HUES6 (cell line): ENCODE measurements around the gene ZFP1.

ENCODE experiments used
- H3K27ac ChIP-seq: 2 replicates; pipeline ENCODE4 v1.7.0; 2013; ENCODE audit warnings: low read depth, mild to moderate bottlenecking, low read length, inconsistent platforms
- H3K27me3 ChIP-seq: 2 replicates; pipeline ENCODE4 v1.6.1; 2013; ENCODE audit warnings: low read length; ENCODE audit not compliant: control insufficient read depth, insufficient read depth
- H3K36me3 ChIP-seq: 2 replicates; pipeline ENCODE4 v1.6.1; 2013; ENCODE audit warnings: low read length; ENCODE audit not compliant: control insufficient read depth, insufficient read depth
- H3K4me1 ChIP-seq: 2 replicates; pipeline ENCODE4 v1.6.1; 2013; ENCODE audit warnings: low read length; ENCODE audit not compliant: control insufficient read depth, insufficient read depth
- H3K4me3 ChIP-seq: 2 replicates; pipeline ENCODE4 v1.5.1; 2013; ENCODE audit warnings: low read depth, low read length
- H3K9ac ChIP-seq: one replicate; pipeline ENCODE4 v1.6.1; 2013; ENCODE audit warnings: mild to moderate bottlenecking, low read length
- H3K9me3 ChIP-seq: 2 replicates; pipeline ENCODE4 v1.6.1; 2013; ENCODE audit warnings: low read depth, low read length; ENCODE audit not compliant: control insufficient read depth, insufficient read depth

ZFP1 gene

DNA sequence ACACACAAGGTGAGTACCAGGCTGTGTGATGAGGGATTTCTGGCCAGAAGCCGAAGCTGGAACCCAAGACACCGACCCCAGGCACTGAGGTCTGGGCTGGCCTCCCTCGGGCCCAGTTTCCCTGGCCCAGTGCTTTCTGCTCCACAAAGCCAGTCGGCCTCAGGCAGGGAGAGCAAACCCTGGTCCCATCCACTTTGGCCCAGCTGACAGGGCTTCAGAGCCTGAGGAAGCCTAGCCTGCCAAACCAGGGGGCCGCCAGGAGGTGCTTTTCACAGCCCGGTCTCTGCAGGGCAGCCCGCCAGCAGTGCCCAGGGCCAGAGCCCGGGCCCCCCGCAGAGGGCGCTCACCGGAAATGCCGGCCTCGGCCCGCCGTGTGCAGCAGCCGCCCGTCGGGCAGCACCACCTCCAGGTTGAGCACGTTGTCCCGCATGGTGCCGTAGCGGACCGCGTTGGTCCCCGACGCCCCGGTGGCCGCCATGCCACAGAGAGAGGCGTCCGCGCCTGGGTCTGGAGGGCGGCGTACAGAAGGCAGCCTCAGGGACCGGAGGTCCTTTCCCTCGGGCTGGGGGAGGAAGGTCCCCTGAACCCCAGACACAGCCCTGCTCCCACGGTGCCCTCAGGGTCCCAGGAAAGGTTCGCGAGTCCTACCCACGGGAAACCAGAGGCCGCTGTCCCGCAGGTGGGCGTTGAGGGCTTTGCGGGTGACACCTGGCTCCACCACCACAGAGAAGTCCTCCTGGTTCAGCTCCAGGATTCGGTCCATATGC is 34.0 kb upstream of the ZFP1 start:
- H3K27ac ChIP-seq, result no peak overlapping the region
- peaks cover 64% of the 10 kb centered on the region for H3K4me1 ChIP-seq
- H3K36me3 ChIP-seq, result no peaks in the 10 kb centered on the region; the same call in 1 of the 2 replicates
- no peak overlapping the region for H3K4me3 ChIP-seq
- no peak overlapping the region for H3K9ac ChIP-seq
- H3K27me3 ChIP-seq, result no peaks in the 10 kb centered on the region
- no peaks in the 10 kb centered on the region for H3K9me3 ChIP-seq

GRCh38 chr16:75114946-75115825 is 33.1 kb upstream of the ZFP1 start:
- Histone ChIP-seq H3K9me3 (no peaks in the 10 kb centered on the region), H3K36me3 (no peaks in the 10 kb centered on the region; the same call in 1 of the 2 replicates), H3K27ac (no peak overlapping the region), H3K4me1 (peaks cover 61% of the 10 kb centered on the region), H3K27me3 (no peaks in the 10 kb centered on the region), H3K4me3 (no peak overlapping the region), H3K9ac (no peak overlapping the region)

GRCh38 chr16:75116081-75116910 is 32.0 kb upstream of the ZFP1 start, which contains the start of gene LDHD:
Gene LDHD (minus strand): TSS chr16:75116780. CDS start chr16:75116720, 60 bp downstream.
- H3K4me3 ChIP-seq, result peak within 1 kb of the TSS; percentile 58
- H3K27me3 ChIP-seq, result no peaks in the 10 kb centered on the region
- H3K36me3 ChIP-seq, result no peaks in the 10 kb centered on the region; the same call in 1 of the 2 replicates
- peaks cover under 1% of the 10 kb centered on the region; the same call in 1 of the 2 replicates for H3K9me3 ChIP-seq
- no peak within 1 kb of the TSS for H3K27ac ChIP-seq
- peak within 1 kb of the TSS; percentile 30 for H3K9ac ChIP-seq
- peaks cover 52% of the 10 kb centered on the region for H3K4me1 ChIP-seq

GRCh38 chr16:75116911-75117245 is 31.4 kb upstream of the ZFP1 start:
- peak overlapping the region; percentile 58; the same call in 1 of the 2 replicates for H3K4me3 ChIP-seq

GRCh38 chr16:75118943-75119539 is 29.3 kb upstream of the ZFP1 start:
- Histone ChIP-seq H3K27ac (no peak overlapping the region), H3K4me3 (no peak overlapping the region), H3K4me1 (peaks cover 24% of the 10 kb centered on the region)

More at GRCh38 chr16:75116911-75117245, 31.4 kb upstream of the ZFP1 start:
- Histone ChIP-seq H3K27ac (no peak overlapping the region), H3K9ac (no peak overlapping the region), H3K4me1 (peaks cover 46% of the 10 kb centered on the region), H3K36me3 (no peaks in the 10 kb centered on the region; the same call in 1 of the 2 replicates), H3K9me3 (peaks cover 7% of the 10 kb centered on the region), H3K27me3 (no peaks in the 10 kb centered on the region)

GRCh38 chr16:75120253-75120652 is 28.1 kb upstream of the ZFP1 start:
- H3K4me3 ChIP-seq, result no peak overlapping the region
- H3K27ac ChIP-seq, result peak overlapping the region; percentile 37; the same call in 1 of the 2 replicates
- H3K9me3 ChIP-seq, result peaks cover 15% of the 10 kb centered on the region
- H3K27me3 ChIP-seq, result no peaks in the 10 kb centered on the region
- peaks cover 20% of the 10 kb centered on the region for H3K4me1 ChIP-seq
- no peak overlapping the region for H3K9ac ChIP-seq
- no peaks in the 10 kb centered on the region for H3K36me3 ChIP-seq

More at GRCh38 chr16:75118943-75119539, 29.3 kb upstream of the ZFP1 start:
- Histone ChIP-seq H3K9ac (no peak overlapping the region), H3K36me3 (no peaks in the 10 kb centered on the region; the same call in 1 of the 2 replicates), H3K27me3 (no peaks in the 10 kb centered on the region), H3K9me3 (peaks cover 15% of the 10 kb centered on the region)

DNA sequence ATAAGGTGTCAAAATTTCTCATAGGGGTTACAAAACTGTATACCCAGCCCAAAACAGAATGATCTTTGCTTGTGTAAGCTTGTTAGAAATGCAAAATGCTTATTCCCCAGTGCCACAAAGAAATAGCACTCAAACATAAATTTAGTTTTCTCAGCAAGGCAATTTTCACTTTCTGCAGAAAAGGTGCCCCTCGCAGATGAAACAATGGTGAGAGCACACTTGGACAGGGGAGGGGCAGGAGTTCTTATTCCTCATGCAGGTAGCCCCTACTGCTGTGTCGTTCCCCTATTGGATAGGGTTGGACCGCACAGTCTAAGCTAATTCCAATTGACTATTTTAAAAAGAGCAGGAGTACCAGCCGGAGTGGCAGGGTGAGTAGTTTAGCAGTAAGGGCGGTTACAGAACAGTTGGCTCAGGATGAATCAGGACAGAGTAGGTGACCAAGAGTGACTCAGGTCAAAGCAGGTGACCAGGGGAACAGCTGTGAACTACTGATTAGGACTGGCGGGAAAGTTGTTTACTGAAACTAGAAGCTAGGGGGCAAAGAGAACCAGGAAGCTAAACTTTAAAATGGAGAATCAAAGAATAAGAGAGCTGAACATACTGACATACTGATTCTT is 26.3 kb upstream of the ZFP1 start:
- H3K4me1 ChIP-seq, result peaks cover 16% of the 10 kb centered on the region
- peaks cover 24% of the 10 kb centered on the region for H3K9me3 ChIP-seq
- H3K27ac ChIP-seq, result no peak overlapping the region
- no peaks in the 10 kb centered on the region for H3K36me3 ChIP-seq
- no peak overlapping the region for H3K4me3 ChIP-seq
- no peaks in the 10 kb centered on the region for H3K27me3 ChIP-seq
- no peak overlapping the region for H3K9ac ChIP-seq

- H3K4me1 ChIP-seq, result peaks cover 16% of the 10 kb centered on the region
- H3K27me3 ChIP-seq, result no peaks in the 10 kb centered on the region
- H3K36me3 ChIP-seq, result no peaks in the 10 kb centered on the region
- H3K4me3 ChIP-seq, result no peak overlapping the region
- peaks cover 30% of the 10 kb centered on the region for H3K9me3 ChIP-seq
- no peak overlapping the region for H3K27ac ChIP-seq
- H3K9ac ChIP-seq, result no peak overlapping the region
These were observed 25.7 kb upstream of the ZFP1 start for GRCh38 chr16:75122609-75123008.

- H3K27me3 ChIP-seq, result no peaks in the 10 kb centered on the region
- H3K9ac ChIP-seq, result no peak overlapping the region
- no peak overlapping the region for H3K27ac ChIP-seq
- H3K36me3 ChIP-seq, result no peaks in the 10 kb centered on the region
- peaks cover 24% of the 10 kb centered on the region for H3K9me3 ChIP-seq
- H3K4me1 ChIP-seq, result peaks cover 4% of the 10 kb centered on the region; the same call in 1 of the 2 replicates
- no peak overlapping the region for H3K4me3 ChIP-seq
These were observed 20.5 kb upstream of the ZFP1 start for GRCh38 chr16:75127713-75128415.
